Activated CD8-positive, alpha-beta T cell treated with anti-CD3 and anti-CD28 coated beads for 36 hours (primary cell): Measurements from ENCODE around the gene CEP57L1. TPM values are rescaled to one million over a fixed set of nuclear protein-coding genes. Genes with fewer than 3 reads are reported as not detected.
"Not testable (repeated sequence)": the region's sequence is repeated elsewhere in the genome, so short reads cannot be mapped to it uniquely, and the experiment has no call there.

ENCODE experiments used
- ATAC-seq: fragments of 200-7000 bp; cut with Tn5 transposase; one replicate; pipeline ENCODE4 v1.10.0; 2021; ENCODE audit warnings: mild to moderate bottlenecking, moderate library complexity
- CTCF ChIA-PET: fragments of 350-600 bp; sonication (Branson Sonifier 250); formaldehyde crosslinking; loops from one replicate; lab custom pipeline; 2021; ENCODE audit warnings: antibody characterized with exemption; lab: Charles Lee
- POLR2A ChIA-PET: fragments of 350-600 bp; sonication (Branson Sonifier 250); formaldehyde crosslinking; loops from one replicate; lab custom pipeline; 2021; ENCODE audit warnings: antibody characterized with exemption; lab: Charles Lee
- DNase-seq: peaks from one replicate; pipeline ENCODE4 v3.0.0-alpha.2; 2020
- H3K27ac Mint-ChIP-seq: one replicate; pipeline ENCODE4 v1.8.0; 2021; ENCODE audit warnings: mild to moderate bottlenecking, mixed read lengths
- H3K27me3 Mint-ChIP-seq: one replicate; pipeline ENCODE4 v1.8.0; 2021; ENCODE audit warnings: mixed read lengths
- H3K36me3 Mint-ChIP-seq: one replicate; pipeline ENCODE4 v1.8.0; 2021; ENCODE audit warnings: low read depth, mixed read lengths
- H3K4me1 Mint-ChIP-seq: one replicate; pipeline ENCODE4 v1.8.0; 2021; ENCODE audit warnings: low read depth, mixed read lengths
- H3K4me3 Mint-ChIP-seq: one replicate; pipeline ENCODE4 v1.8.0; 2021; ENCODE audit warnings: mild to moderate bottlenecking, moderate library complexity, mixed read lengths
- H3K9me3 Mint-ChIP-seq: one replicate; pipeline ENCODE4 v1.8.0; 2021; ENCODE audit warnings: mixed read lengths
- CTCF ChIP-seq: fragments of 200-600 bp; IDR thresholded peaks from one replicate; pipeline ENCODE4 v1.8.0; 2022; ENCODE audit warnings: antibody characterized with exemption, mild to moderate bottlenecking
- intact Hi-C: fragments of 100-400 bp; cut with micrococcal nuclease; formaldehyde crosslinking; loops from one replicate; pipeline ENCODE4 v1.10.0; 2022
- total RNA-seq, 2 experiments: library from RNA; stranded (reverse); gene quantifications; one replicate each; pipeline ENCODE4 v1.2.3, GENCODE V29; 2021

Gene CEP57L1
- total RNA-seq, 2 experiments from 2014 or later: 25.0 to 25.8 TPM

GRCh38 chr6:109139109-109139508 is 43.8 kb downstream of the CEP57L1 start:
- no peak for TF ChIP-seq CTCF
- H3K9me3 Mint-ChIP-seq: no peaks in the 10 kb centered on the region
- ChIA-PET CTCF (interaction anchor here (0.6 kb wide), 1 partner anchor 56 kb away, joined by 3 read pairs; no protein-coding TSS in a partner anchor), POLR2A (no interaction called here)
- H3K27ac Mint-ChIP-seq: no peak overlapping the region
- DNase-seq (no peak), ATAC-seq (no peak)
- no peaks in the 10 kb centered on the region for H3K4me1 Mint-ChIP-seq
- peaks cover 11% of the 10 kb centered on the region for H3K36me3 Mint-ChIP-seq
- intact Hi-C loops: no loop called here
- H3K27me3 Mint-ChIP-seq: no peaks in the 10 kb centered on the region
- H3K4me3 Mint-ChIP-seq: no peak overlapping the region

- H3K27me3 Mint-ChIP-seq, DNase-seq, H3K9me3 Mint-ChIP-seq, H3K27ac Mint-ChIP-seq, H3K4me1 Mint-ChIP-seq, CTCF ChIA-PET, intact Hi-C loops, ATAC-seq, H3K4me3 Mint-ChIP-seq: not testable (repeated sequence)
- POLR2A ChIA-PET: interaction anchor here (0.7 kb wide), 1 partner anchor 338 kb away, joined by 3 read pairs; no protein-coding TSS in a partner anchor
- peaks cover 11% of the 10 kb centered on the region for H3K36me3 Mint-ChIP-seq
These were observed 46.8 kb downstream of the CEP57L1 start for GRCh38 chr6:109142067-109142466.

- no peak for ATAC-seq
- Mint-ChIP-seq H3K27me3 (no peaks in the 10 kb centered on the region), H3K36me3 (peaks cover 11% of the 10 kb centered on the region), H3K4me1 (no peaks in the 10 kb centered on the region), H3K27ac (no peak overlapping the region), H3K4me3 (no peak overlapping the region), H3K9me3 (no peaks in the 10 kb centered on the region)
- intact Hi-C loops: no loop called here
- TF ChIP-seq CTCF: no peak
- ChIA-PET POLR2A (no interaction called here), CTCF (no interaction called here)
- DNase-seq: no peak
These were observed 47.9 kb downstream of the CEP57L1 start for GRCh38 chr6:109143191-109143590.

DNA sequence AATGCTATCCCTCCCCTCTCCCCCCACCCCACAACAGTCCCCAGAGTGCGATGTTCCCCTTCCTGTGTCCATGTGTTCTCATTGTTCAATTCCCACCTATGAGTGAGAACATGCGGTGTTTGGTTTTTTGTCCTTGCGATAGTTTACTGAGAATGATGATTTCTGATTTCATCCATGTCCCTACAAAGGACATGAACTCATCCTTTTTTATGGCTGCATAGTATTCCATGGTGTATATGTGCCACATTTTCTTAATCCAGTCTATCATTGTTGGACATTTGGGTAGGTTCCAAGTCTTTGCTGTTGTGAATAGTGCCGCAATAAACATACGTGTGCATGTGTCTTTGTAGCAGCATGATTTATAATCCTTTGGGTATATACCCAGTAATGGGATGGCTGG is 52.9 kb downstream of the CEP57L1 start:
- ATAC-seq, H3K4me3 Mint-ChIP-seq, H3K4me1 Mint-ChIP-seq, H3K9me3 Mint-ChIP-seq, H3K27ac Mint-ChIP-seq, DNase-seq, CTCF ChIA-PET, H3K36me3 Mint-ChIP-seq, POLR2A ChIA-PET, H3K27me3 Mint-ChIP-seq, intact Hi-C loops: not testable (repeated sequence)

- ATAC-seq, H3K9me3 Mint-ChIP-seq, H3K36me3 Mint-ChIP-seq, H3K27ac Mint-ChIP-seq, H3K27me3 Mint-ChIP-seq, intact Hi-C loops, H3K4me3 Mint-ChIP-seq, H3K4me1 Mint-ChIP-seq, CTCF ChIA-PET, POLR2A ChIA-PET, DNase-seq: not testable (repeated sequence)
These were observed 53.4 kb downstream of the CEP57L1 start for GRCh38 chr6:109148716-109149115.

GRCh38 chr6:109153752-109154151 is 58.4 kb downstream of the CEP57L1 start:
- Mint-ChIP-seq H3K4me3 (no peak overlapping the region), H3K27ac (no peak overlapping the region), H3K9me3 (peaks cover 3% of the 10 kb centered on the region), H3K36me3 (peaks cover 19% of the 10 kb centered on the region), H3K4me1 (no peaks in the 10 kb centered on the region), H3K27me3 (no peaks in the 10 kb centered on the region)
- POLR2A ChIA-PET: interaction anchor here (0.5 kb wide), 1 partner anchor 724 kb away, joined by 3 read pairs; no protein-coding TSS in a partner anchor
- ATAC-seq: no peak
- intact Hi-C loops: no loop called here
- no peak for TF ChIP-seq CTCF
- CTCF ChIA-PET: no interaction called here
- DNase-seq: no peak
